Left hindlimb (tissue), 1 donor: ENCODE results near the gene RALB.
"Not testable (repeated sequence)": the region's sequence is repeated elsewhere in the genome, so short reads cannot be mapped to it uniquely, and the experiment has no call there.

Experiments
- DNase-seq: peaks from one replicate; pipeline ENCODE4 v3.0.0-alpha.2; 2018

Gene RALB

GRCh38 chr2:120299561-120299960, 46.9 kb downstream of the RALB start:
- no peak for DNase-seq

DNA sequence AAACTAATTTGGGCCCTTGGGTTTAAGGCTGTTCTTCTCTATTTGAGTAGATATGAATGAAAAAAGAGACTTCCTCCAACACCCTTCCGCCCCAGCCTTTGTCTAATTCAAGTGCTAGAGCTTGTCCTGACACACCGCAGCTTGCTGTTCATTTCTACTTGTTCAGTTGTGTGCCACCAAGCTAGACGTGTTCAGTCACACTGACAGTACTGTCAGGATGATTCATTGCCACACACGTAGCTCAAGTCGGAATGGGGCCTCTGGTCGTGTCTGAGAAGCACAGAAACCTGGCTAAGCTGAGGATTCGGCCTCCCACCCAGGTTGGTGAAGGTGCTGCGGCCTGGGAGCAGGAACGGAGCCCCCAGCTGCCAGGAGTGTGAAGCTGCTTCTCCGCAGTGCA, 47.7 kb downstream of the RALB start:
- no peak for DNase-seq

- DNase-seq, result no peak
Measured at GRCh38 chr2:120301284-120301683, 48.6 kb downstream of the RALB start.

DNA sequence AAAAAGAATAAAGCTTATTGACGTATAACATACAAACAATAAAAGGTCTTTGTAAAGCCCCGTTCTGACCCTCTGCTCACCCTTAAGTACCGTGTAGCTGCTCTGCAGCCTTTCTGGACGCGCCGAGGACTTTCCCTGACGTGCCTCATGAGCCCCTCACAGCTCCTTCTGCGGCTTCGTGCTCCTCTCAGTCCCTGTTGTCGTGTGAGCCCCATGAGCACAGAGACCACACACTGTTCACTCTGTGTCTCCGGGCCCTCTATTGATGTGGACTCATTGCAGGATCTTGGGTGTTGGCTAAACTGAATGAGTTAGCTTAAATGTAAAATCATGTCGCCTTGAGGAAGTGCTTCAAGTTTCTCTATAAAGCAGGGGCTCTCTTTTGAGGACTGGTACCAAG, 49.6 kb downstream of the RALB start:
- DNase-seq, result no peak

DNA sequence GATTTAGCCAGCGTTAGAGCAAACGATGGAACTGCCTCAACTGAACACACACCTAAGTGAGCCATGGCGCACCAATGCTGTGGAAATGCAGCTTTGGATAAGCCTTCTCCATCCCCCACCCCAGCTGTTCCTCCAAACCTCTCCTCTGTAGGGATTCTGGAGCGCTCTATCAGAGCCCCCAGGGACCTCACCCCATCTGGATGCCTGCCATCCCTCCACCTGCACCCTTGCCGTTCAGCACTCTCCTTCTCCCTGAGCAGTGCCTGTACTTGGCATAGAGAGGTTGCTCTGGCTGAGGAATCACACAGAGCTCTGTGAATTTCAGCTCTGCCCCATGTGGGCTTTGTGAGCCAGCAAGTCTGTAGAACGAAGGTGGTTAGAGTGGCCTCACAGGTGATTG, 50.5 kb downstream of the RALB start:
- DNase-seq, result no peak

- DNase-seq, result no peak
Measured at GRCh38 chr2:120305296-120305695, 52.6 kb downstream of the RALB start.

- no peak for DNase-seq
Measured at GRCh38 chr2:120305937-120306490, 53.4 kb downstream of the RALB start.

- no peak for DNase-seq
Measured at GRCh38 chr2:120307482-120307881, 54.8 kb downstream of the RALB start.

DNA sequence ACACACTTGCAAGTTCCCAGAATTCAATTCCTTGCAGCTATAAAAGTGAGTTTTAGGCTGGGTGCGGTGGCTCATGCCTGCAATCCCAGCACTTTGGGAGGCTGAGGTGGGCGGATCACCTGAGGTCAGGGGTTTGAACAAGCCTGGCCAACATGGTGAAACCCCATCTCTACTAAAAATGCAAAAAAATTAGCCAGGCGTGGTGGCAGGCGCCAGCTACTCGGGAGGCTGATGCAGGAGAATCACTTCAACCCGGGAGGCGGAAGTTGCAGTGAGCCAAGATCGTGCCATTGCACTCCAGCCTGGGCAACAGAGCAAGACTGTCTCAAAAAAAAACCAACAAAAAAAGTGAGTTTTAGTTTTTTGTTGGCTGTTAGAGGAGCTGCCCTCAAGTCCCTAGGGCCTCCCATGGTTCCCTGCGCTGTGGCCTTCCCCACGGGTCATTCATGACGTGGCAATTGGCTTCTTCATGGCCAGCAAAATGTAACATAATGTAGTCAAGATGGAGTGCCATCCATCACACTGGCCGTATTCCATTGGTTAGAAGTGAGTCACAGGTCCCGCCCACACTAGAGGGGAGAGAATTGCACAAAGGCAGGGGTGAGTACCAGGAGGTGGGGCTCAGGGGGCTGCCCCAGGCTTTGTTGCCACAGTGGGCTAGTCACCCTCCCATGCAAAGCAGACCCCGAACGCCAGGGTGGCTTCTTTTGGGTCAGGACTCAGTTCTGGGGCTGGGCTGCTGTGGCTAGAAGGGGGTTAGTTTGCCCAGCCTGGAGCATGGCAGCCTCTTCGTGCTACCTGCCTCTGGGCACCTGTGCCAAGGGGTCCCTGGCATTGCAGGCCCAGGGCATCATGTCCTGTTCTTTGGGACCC, 55.6 kb downstream of the RALB start:
- no peak for DNase-seq

- no peak for DNase-seq
Measured at GRCh38 chr2:120310136-120310535, 57.5 kb downstream of the RALB start.

DNA sequence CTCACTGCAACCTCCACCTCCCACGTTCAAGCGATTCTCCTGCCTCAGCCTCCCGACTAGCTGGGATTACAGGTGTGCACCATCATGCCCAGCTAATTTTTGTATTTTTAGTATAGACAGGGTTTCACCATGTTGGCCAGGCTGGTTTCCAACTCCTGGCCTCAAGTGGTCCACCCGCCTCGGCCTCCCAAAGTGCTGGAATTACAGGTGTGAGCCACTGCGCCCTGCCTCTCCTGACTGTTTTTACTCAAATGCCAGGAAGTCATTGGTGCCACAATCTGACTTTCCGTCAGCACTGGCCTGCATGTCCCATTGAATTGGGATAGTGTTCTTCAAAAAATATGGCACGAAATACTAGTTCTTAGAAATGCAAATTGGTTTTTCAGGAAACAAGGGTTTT, 58.2 kb downstream of the RALB start:
- not testable (repeated sequence) for DNase-seq

GRCh38 chr2:120312076-120312475, 59.4 kb downstream of the RALB start:
- no peak for DNase-seq

- peak; percentile 85 for DNase-seq
Measured at GRCh38 chr2:120312860-120313694, 60.4 kb downstream of the RALB start.

DNA sequence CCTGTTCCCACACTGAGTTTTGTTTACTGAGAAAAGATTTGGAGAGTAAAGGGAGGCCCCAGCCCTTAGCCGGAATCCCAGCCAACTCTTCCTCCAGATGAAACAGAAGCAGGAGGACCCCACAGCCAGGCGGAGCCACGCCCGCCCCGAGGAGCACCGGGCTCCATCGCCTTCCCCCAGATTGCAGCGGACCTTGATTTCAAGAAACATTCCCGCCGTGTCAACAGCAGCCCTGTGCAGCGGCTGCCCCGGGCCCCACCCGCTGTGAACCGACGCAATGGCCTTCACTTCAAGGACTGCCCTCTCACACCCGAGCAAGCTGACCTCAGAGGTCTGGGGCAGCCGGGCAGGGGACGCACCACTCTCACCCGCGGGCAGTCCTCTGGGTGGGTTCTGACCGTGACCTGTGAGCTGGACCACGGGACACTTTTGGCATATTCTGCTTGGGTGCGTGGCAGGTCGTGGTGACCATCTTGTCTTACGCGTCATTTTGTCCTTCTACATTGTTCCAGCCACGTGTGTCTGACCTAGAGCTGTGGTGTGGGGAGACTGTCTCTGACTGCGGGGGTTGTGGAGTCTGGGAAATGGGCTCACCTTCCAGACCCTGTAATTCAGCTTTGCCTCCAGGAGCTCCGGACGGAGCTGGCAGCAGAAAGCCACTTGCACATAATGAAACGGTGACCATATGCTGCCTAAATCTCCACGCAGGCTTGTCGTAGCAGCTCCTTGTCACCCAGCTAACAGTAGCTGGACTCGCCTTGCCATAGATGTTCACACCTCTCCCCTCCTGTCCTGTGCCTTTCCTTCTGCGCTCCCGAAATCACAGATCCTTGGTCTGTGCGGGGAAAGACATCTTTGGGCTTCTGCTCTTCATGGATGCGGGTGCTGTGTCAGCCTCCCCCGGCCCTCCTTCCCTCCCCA, 61.3 kb downstream of the RALB start:
- DNase-seq, result no peak

GRCh38 chr2:120314690-120315366, 62.2 kb downstream of the RALB start:
- DNase-seq, result no peak

GRCh38 chr2:120315367-120316033, 62.8 kb downstream of the RALB start:
- no peak for DNase-seq

- DNase-seq, result no peak
Measured at GRCh38 chr2:120316071-120316470, 63.4 kb downstream of the RALB start.

DNA sequence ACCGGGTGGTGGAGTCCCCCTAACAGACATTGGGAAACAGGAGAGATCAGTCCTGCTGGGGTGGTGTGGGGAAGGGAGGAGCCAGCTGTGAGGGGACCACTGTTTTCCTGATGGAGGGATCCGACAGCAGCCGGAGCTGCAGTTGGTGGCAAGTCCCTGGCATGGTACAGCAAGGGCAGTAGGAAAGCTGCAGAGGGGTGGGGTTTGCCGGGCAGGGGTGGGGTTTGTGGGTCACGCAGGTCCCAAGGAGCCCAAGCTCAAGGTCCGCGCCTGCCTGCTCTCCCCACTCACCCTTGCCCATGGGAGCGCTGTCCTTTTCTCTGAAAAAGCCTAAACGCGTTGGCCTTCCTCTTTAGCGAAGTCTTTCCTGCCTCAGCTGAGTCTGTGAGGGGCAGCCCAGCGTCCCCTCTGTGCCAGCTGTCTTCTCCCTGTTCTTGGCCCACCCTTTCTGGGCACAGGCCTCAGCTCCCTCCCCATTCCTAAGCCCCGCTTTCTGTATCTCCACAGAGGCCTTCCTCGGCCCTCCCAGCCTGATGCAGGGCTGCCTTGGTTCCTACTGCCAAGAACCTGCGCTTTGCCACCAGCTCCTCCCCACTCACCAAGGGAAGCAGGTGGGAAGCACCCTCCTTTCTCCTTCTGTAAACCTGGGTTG, 64.0 kb downstream of the RALB start:
- DNase-seq, result no peak

DNA sequence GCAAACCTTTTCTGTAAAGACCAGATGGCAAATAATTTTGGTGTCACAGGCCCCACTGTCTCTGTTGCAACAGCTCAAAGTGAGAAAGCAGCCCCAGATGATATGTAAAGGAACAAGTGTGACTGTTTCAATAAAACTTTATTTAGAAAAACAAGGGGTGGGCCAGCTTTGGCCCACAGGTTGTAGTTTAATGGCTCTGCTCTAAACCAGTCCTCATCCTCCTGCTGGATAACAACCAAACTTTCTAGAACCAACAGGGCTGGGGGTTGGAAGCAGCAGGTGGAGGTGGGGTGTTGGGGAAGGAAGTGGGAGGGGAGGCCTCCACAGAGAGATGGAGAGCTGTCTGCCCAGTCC, 64.5 kb downstream of the RALB start:
- DNase-seq, result no peak

DNA sequence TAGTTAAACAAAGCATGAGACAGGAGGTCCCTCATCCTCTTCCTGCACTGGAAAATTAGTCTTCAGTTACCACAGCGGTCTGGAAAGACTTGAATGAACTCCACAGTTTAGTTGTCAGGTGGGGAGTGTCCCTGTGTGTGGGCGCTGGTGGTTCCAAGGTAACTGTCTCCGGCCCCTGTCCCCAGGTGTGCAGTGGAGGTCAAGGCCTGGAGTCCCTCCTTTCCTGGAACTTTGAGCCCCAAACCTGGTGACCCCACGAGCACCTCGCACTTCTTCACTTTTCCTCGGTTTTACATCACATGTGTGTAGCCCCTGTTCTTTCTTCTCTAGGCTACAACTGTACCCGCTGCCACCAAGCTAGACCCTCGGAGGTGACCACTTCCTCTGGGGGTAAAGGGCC, 65.3 kb downstream of the RALB start:
- DNase-seq, result peak; percentile 8

DNA sequence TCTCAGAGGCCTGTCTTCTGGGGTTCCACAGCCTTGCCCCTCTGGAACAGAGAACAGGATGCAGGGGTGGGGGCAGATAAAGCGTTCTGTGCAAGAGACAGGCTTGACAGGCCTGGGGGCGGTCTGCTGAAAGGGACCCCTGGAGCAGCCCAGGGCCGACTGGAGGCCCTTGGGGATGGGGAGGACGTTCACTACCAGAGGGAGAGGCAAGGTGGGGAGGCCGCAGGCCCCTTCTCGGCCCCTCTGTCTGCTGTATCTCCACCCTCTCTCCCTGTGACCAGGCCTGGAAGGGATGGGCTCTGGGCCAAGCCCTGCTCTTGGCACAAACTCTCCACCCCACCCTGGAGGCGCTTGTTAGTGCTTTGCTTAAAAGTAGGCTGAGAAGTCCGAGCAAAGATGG, 66.0 kb downstream of the RALB start:
- peak; percentile 80 for DNase-seq
